Measurements from ENCODE around the gene TXK. TPM values are rescaled to one million over a fixed set of nuclear protein-coding genes. Genes with fewer than 3 reads are reported as not detected.

Gene TXK
- total RNA-seq, result 1 to 10 TPM; 1.7 to 5.2 (median 3.5) TPM

- Histone ChIP-seq H3K4me1 (peaks cover 0 to 6% (median 0%) of the 10 kb centered on the region in 3 donors), H3K9me3 (no peaks in the 10 kb centered on the region), H3K27ac (no peak within 1 kb of the TSS), H3K27me3 (no peaks in the 10 kb centered on the region), H3K36me3 (peaks cover 0 to 44% (median 4%) of the 10 kb centered on the region in 3 donors), H3K4me3 (no peak within 1 kb of the TSS)
- intact Hi-C loops (cut with DNase I), result no loop called here
- DNase-seq, result no peak
- 75 to 79% methylated on average over 5 of the region's 5 CpGs for WGBS, 2 donors
- TF ChIP-seq POLR2A (IDR thresholded peaks at IDR 0.05) (peak in 1 of 4 donors; percentile 42), CTCF (IDR thresholded peaks at IDR 0.05) (no peak)
Observed at GRCh38 chr4:48134081-48134480, at the start of gene TXK. TSS of gene TXK (minus strand) at chr4:48134250. CDS start at chr4:48134170, 80 bp downstream.

GRCh38 chr4:48180234-48180633, 46.2 kb upstream of the TXK start:
- no peaks in the 10 kb centered on the region for H3K4me1 ChIP-seq
- no peaks in the 10 kb centered on the region for H3K27me3 ChIP-seq
- H3K27ac ChIP-seq, result no peak overlapping the region
- no peaks in the 10 kb centered on the region for H3K36me3 ChIP-seq
- H3K4me3 ChIP-seq, result no peak overlapping the region
- intact Hi-C loops (cut with DNase I), result no loop called here
- DNase-seq, result no peak
- TF ChIP-seq CTCF (IDR thresholded peaks at IDR 0.05) (no peak), POLR2A (IDR thresholded peaks at IDR 0.05) (no peak)
- H3K9me3 ChIP-seq, result no peaks in the 10 kb centered on the region

- H3K36me3 ChIP-seq, result no peaks in the 10 kb centered on the region
- no peak for TF ChIP-seq CTCF (IDR thresholded peaks at IDR 0.05)
- WGBS, 2 donors, result 59 to 63% methylated on average over 4 of the region's 4 CpGs
- H3K4me1 ChIP-seq, result peaks cover 0 to 4% (median 0%) of the 10 kb centered on the region in 3 donors
- no peaks in the 10 kb centered on the region for H3K9me3 ChIP-seq
- no peak for DNase-seq
- no peaks in the 10 kb centered on the region for H3K27me3 ChIP-seq
- no peak overlapping the region for H3K27ac ChIP-seq
- intact Hi-C loops (cut with DNase I), result no loop called here
- H3K4me3 ChIP-seq, result no peak overlapping the region
Observed at GRCh38 chr4:48178931-48179330, 44.9 kb upstream of the TXK start.

GRCh38 chr4:48175806-48176205, 41.8 kb upstream of the TXK start:
- intact Hi-C loops (cut with DNase I), result no loop called here

GRCh38 chr4:48175328-48175727, 41.3 kb upstream of the TXK start:
- Histone ChIP-seq H3K9me3 (no peaks in the 10 kb centered on the region), H3K36me3 (no peaks in the 10 kb centered on the region), H3K27me3 (no peaks in the 10 kb centered on the region), H3K4me3 (no peak overlapping the region), H3K27ac (no peak overlapping the region), H3K4me1 (peaks cover 0 to 17% (median 8%) of the 10 kb centered on the region in 3 donors)
- no peak for DNase-seq
- no peak for TF ChIP-seq CTCF (IDR thresholded peaks at IDR 0.05)
- no peak for TF ChIP-seq POLR2A (IDR thresholded peaks at IDR 0.05)
- 75% methylated on average over 7 of the region's 7 CpGs for WGBS, 2 donors
- intact Hi-C loops (cut with DNase I), result no loop called here

More at GRCh38 chr4:48175806-48176205, 41.8 kb upstream of the TXK start:
- Histone ChIP-seq H3K36me3 (no peaks in the 10 kb centered on the region), H3K27ac (no peak overlapping the region), H3K4me3 (no peak overlapping the region), H3K4me1 (peaks cover 0 to 17% (median 8%) of the 10 kb centered on the region in 3 donors), H3K27me3 (no peaks in the 10 kb centered on the region), H3K9me3 (no peaks in the 10 kb centered on the region)
- no peak for DNase-seq
- no peak for TF ChIP-seq CTCF (IDR thresholded peaks at IDR 0.05)
- no peak for TF ChIP-seq POLR2A (IDR thresholded peaks at IDR 0.05)
